NCI-H2029 treated with DMSO at 0.1 percent for 48 hours (cell line): Measurements from ENCODE around the gene CHAF1A.

Experiments
- DNase-seq: peaks from one replicate; lab custom pipeline; 2025; lab: John Stamatoyannopoulos, UW

CHAF1A gene

DNA sequence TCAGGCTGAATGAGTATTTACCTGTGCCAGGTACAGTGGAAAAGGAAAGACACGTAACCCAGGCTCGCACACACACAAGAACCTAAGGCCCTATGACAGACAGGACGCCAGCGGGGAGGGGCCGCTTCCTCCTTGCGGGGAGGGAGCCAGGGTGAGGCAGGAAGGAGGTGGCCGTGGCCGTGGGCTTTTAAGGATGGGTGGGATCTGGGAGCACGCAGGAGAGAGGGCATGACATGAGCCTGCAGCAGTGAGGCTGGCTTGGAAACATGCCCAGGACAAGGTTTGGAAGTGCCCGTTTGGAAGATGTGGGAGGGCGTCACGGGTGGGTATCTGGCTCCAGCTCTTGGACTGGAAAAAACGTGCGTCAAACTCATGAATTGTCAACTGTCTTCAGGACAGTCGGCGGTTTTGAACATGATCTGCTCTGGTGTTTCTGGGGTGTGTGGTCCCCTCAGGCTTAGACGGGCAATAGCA, 22.1 kb upstream of the CHAF1A start:
- no peak for DNase-seq

- DNase-seq = no peak
Observed at GRCh38 chr19:4385291-4386040, 17.0 kb upstream of the CHAF1A start.

GRCh38 chr19:4386041-4386782, 16.2 kb upstream of the CHAF1A start:
- no peak for DNase-seq

- no peak for DNase-seq
Observed at GRCh38 chr19:4388337-4389063, 13.9 kb upstream of the CHAF1A start.

DNA sequence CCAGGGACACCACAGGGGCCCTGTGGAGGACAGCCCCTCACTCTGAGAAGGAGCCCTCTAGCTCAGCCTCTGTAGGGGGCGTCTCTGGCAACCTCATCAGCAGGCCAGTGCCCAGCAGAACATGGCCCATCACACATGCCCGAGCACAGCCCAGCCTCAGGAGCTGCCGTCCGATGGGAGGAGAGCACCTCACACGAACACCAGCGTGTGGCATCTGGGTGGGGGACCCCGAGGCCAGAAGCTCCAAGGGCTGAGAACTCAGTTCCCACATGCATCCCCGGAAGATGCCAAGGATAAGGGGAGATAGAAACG, 13.4 kb upstream of the CHAF1A start:
- DNase-seq = no peak

GRCh38 chr19:4389511-4390016, 12.9 kb upstream of the CHAF1A start:
- no peak for DNase-seq

GRCh38 chr19:4390017-4390566, 12.3 kb upstream of the CHAF1A start:
- DNase-seq = no peak

DNA sequence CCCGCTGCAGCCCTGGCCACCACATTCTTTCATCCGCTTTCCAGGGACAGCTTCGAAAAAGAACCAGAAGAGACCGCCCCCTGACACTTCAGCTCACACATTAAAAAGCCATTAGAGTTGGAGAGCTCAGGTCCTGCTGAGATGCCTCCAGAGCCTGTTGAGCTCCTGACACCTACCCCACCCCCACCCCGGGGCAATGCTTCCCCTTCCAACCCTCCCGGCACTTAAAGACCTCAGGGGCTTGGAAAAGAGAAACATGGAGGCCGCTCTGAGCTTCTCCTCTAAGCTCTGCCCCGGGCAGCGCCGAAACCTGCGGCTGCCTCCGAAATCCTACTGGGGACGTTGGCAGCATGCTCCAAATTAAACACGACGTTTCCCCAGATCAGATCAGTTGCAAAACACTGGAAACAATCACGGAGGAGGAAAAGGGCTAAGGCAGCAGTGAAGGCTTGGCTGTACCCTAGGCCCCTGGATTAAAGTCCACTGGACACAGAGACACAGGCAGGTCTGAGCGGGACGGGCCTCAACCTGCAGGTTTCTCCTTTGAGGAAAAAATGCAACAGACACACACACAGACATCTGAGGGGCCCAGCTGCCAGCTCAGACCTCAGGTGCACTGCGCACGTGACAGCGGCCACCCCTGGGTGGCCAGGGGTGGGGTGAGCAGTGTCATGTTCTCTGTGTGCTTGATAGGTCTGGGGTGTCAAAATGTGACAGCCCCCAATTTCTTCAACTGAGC, 11.7 kb upstream of the CHAF1A start:
- no peak for DNase-seq

- no peak for DNase-seq
Observed at GRCh38 chr19:4391306-4391693, 11.1 kb upstream of the CHAF1A start.

DNA sequence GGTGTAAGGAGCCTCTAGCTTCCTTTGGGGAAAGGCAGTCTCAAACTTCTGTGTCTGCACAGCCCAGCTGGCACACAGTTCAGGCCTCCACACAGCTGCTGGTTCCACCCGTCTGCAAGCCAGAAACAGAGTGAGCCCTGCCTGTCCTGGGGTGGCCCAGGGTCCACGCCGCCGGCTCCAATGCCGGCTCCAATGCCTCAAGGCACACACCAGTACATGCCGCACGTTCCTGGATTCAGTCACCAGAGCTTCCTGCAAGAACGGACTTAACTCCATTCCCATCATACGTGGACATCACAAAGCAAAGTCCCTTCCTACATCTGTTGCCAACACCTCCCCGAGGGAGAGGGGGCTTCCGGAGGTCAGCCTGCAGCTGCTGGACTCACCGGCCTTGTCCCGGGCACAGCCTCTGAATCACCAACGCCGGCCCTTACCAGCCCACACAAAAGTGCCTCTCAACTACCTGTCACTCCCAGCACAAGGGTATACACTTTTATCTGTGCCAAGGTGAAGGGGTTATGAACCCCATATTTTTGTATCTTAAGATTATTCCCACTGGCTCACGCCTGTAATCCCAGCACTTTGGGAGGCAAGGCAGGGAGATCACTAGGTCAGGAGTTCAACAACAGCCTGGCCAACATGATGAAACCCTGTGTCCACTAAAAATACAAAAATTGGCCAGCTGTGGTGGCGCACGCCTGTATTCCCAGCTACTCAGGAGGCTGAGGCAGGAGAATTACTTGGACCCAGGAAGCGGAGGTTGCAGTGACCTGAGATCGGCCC, 10.5 kb upstream of the CHAF1A start:
- no peak for DNase-seq

DNA sequence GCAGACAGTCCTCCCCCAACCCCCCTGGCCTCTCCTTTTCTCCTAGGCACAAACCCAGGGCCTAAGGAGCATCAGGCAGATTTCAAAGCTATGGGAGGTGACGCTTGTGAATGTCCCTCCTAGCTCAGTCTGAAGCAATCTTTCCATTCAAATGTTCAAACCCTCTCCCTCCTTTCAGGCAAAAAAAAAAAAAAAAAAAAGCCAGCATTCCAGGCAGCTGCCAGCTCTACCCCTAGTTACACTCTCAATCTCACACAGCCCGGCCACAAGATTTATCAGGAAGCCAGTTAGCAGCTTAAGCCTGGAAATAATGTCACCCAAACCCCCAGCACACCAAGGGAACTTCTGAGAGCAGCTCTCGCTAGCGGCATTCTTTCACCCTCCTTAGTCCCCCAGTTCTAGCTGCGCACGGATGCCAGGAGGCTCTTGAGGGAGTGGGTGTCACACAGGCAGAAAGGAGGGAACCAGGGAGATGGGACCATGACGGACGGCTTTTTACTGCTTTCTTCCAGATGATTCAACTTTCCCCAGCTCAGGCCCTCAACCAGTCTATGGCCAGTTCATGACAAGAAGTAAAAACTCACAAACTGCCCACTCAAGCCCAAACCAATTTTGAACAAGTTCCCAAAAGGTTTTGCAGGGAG, 8.4 kb upstream of the CHAF1A start:
- no peak for DNase-seq

DNA sequence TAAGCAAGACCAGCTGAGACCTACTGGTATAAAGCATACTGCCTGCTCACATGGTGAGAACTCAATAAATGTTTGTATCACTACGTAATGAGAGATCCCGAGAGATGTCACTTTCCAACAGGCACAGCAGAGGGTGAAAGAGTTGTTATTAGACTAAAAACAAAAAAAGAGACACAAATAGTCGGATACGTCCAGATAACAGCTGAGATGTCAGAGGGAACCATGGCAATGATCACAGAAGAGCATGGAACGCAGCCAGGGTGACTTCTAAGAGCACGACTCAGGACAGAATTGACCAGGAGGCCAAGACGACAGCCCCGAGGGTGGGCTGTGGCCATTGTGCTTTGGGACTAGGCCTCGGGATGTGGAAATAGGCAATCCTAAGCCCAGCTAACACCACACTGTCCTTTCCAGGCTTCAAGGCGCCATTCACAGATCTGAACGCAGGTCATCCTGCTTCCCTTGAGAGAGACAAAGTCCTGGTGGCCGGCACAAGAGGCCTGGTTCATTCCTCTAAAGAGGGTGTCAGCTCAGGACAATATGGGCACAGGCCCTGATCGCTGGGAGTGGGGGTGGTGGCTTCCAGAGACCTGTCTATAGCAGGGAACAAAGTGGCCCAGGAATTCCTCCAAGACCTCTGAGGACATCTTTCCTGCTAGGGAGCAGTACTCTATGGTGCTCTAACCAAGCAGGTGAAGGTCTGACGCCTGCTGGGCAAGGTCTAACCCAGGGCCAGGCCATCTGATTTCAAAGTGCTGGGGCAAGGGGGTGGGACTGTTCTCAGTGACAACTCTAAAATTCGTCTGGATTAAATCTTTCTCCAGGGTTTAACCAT, 5.3 kb upstream of the CHAF1A start:
- no peak for DNase-seq

- no peak for DNase-seq
Observed at GRCh38 chr19:4399812-4400134, 2.7 kb upstream of the CHAF1A start.

- DNase-seq = peak; percentile 71
Observed at GRCh38 chr19:4400135-4400936, 2.1 kb upstream of the CHAF1A start, which contains the start of gene SH3GL1. Gene SH3GL1 (minus strand): TSS chr19:4400547. CDS start chr19:4400368, 179 bp downstream.

- DNase-seq = no peak
Observed at GRCh38 chr19:4401769-4402170, 670 bp upstream of the CHAF1A start.

GRCh38 chr19:4403005-4403761, 743 bp downstream of the CHAF1A start:
- no peak for DNase-seq

GRCh38 chr19:4405977-4406376, 3.5 kb downstream of the CHAF1A start:
- DNase-seq = no peak

GRCh38 chr19:4406626-4407025, 4.2 kb downstream of the CHAF1A start:
- DNase-seq = no peak
